ENCODE data around the gene CLDN5. TPM values are rescaled to one million over a fixed set of nuclear protein-coding genes. Genes with fewer than 3 reads are reported as not detected.

The CLDN5 gene
- total RNA-seq, 4 donors from 2014 or later, result 94.9 to 170 (median 117) TPM

DNA sequence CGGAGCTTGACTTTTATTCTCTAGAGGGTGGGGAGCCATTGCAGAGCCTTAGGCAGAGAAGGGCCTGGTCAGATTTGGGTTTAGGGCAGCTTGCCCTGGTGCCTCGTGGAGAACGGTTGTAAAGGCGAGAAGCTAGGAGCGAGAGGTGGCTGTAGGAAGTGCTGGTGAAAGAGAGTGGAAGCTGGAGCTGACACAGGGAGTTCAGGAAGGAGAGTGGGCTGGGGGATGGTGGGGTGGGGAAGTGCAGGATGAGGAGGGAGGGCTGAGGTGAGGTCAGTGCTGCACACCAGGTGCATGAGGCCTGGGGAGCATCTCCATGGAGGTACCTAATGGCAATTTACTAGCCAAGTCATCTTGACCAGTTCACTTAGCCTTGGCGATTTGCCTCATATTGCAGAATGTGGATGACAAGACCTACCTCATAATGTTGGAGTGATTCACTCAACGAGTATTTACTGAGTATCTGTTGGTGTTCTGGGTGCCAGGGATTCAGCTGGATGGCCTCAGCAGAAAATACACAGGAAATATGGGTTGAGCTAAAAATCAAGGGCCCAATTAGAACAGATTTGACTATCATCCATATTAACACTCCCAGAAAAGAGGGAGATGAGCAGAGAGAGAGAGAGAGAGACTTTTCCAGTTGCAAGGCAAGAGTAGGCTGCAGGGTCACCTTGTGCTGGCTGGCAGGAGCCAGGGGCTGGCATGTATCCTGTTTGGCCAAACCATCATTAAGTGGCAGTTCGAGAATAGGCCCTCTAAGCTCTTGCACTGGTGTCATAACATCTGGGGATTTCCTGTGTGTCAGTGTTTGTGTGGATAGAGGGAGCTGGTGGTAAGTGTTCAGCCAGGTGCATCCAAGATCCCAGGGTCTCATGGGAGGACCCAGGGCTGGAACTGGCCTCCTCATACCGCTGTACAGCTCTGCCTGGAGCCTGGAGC lies 44.4 kb upstream of the CLDN5 start:
- DNase-seq (ENCODE audit: low spot score in 2 of 2), result no peak
- H3K4me3 ChIP-seq (ENCODE audit: low read depth, poor library complexity, severe bottlenecking), result no peak overlapping the region
- WGBS, 2 donors, result 71 to 72% methylated on average over 9 of the region's 9 CpGs
- no peak for TF ChIP-seq POLR2A (IDR thresholded peaks at IDR 0.05)
- TF ChIP-seq, protein P1, sequence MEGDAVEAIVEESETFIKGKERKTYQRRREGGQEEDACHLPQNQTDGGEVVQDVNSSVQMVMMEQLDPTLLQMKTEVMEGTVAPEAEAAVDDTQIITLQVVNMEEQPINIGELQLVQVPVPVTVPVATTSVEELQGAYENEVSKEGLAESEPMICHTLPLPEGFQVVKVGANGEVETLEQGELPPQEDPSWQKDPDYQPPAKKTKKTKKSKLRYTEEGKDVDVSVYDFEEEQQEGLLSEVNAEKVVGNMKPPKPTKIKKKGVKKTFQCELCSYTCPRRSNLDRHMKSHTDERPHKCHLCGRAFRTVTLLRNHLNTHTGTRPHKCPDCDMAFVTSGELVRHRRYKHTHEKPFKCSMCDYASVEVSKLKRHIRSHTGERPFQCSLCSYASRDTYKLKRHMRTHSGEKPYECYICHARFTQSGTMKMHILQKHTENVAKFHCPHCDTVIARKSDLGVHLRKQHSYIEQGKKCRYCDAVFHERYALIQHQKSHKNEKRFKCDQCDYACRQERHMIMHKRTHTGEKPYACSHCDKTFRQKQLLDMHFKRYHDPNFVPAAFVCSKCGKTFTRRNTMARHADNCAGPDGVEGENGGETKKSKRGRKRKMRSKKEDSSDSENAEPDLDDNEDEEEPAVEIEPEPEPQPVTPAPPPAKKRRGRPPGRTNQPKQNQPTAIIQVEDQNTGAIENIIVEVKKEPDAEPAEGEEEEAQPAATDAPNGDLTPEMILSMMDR (IDR thresholded peaks at IDR 0.05), result no peak
- intact Hi-C loops (cut with DNase I; ENCODE audit: low total_unique reads), result no loop called here

DNA sequence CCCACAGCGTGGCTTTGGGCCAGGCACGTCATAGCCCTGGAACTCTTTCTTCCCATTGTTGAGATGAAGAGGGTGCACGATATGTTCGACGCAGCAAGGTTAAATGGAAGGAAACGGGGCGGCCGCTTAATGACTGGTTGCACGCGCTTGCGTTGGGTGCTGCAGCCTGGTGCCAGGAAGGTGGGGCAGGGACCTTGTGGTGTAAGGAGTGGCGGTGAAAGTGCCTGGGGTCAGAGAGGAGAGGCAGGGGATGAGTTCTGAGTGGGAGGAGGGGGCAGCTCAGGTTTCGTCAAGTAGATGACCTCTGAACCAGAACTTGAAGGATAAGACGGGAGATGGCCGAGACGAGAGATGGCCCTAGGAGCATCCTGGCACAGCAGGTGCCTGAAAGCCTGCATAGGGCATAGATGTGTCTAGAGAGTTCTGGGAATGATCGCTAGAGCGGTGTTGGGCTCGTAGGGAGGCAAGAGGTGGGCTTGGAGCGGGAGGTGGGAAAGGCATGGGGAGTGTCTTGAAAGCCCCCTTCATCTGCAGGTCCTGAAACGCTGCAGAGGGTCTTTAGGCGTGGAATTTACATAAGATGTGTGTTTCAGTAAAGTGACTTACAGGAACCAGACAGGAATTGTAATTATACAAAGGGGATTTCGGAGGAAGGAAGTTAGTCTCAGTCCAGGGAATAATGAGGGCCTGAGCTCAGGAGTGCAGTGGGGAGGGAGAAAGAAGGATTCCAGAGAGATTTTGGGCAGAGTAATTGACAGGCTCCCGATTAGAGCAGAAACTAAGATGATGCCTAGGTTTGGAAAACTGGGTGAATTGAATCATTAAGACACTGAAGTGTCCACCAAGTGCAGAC lies 43.2 kb upstream of the CLDN5 start:
- no peak for TF ChIP-seq POLR2A (IDR thresholded peaks at IDR 0.05)
- TF ChIP-seq, protein P1 (IDR thresholded peaks at IDR 0.05), result no peak
- DNase-seq (ENCODE audit: low spot score in 2 of 2), result peak in 1 of 2 donors; percentile 84
- intact Hi-C loops (cut with DNase I; ENCODE audit: low total_unique reads), result no loop called here
- H3K4me3 ChIP-seq (ENCODE audit: low read depth, poor library complexity, severe bottlenecking), result no peak overlapping the region
- 79 to 81% methylated on average over 24 of the region's 24 CpGs for WGBS, 2 donors

DNA sequence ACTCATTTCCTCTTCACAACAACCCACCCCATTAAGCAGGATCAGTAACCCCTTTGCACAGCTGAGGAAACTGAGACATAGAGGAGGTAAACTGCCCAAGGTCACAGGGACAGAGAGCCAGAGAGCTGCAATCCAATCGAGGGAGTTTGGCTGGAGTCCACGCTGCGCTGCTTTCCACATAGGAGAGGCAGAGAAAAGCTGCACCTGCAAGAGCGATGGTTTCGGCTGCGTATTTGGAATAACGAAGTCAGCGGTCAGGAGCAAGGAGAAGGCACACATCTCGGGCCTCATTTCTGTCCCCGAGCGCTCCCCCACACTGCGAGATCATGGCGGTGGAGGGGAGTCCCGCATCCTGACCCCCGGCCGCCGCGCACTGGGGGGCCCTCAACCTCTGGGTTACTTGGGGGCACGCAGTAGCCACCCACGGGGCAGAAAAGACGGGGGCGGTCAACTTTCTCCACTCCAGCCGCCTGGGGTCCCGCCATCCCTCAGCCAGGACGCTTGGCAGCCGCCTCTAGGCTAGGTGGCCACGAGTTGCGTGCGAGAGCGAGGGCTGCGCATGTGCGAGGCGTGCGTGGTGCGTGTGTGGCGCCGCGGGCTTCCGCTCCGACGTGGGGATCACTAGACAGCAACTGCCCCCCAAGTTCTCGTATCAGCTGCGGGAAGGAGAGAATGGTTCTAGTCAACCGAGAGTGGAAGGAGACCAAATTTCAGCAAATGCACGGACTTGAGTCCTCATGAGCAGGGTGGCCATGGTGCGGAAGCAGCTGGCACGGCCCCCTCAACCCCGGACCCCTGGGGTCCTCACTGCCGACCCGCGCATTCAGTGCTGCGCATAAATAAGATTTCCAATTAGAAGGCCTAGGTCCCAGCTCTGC lies 42.3 kb upstream of the CLDN5 start:
- intact Hi-C loops (cut with DNase I; ENCODE audit: low total_unique reads), result no loop called here
- DNase-seq (ENCODE audit: low spot score in 2 of 2), result peak in 1 of 2 donors; percentile 84
- H3K4me3 ChIP-seq (ENCODE audit: low read depth, poor library complexity, severe bottlenecking), result no peak overlapping the region
- TF ChIP-seq, protein P1 (IDR thresholded peaks at IDR 0.05), result no peak
- TF ChIP-seq POLR2A (IDR thresholded peaks at IDR 0.05), result no peak
- 89% methylated on average over 49 to 52 of the region's 52 CpGs for WGBS, 2 donors

DNA sequence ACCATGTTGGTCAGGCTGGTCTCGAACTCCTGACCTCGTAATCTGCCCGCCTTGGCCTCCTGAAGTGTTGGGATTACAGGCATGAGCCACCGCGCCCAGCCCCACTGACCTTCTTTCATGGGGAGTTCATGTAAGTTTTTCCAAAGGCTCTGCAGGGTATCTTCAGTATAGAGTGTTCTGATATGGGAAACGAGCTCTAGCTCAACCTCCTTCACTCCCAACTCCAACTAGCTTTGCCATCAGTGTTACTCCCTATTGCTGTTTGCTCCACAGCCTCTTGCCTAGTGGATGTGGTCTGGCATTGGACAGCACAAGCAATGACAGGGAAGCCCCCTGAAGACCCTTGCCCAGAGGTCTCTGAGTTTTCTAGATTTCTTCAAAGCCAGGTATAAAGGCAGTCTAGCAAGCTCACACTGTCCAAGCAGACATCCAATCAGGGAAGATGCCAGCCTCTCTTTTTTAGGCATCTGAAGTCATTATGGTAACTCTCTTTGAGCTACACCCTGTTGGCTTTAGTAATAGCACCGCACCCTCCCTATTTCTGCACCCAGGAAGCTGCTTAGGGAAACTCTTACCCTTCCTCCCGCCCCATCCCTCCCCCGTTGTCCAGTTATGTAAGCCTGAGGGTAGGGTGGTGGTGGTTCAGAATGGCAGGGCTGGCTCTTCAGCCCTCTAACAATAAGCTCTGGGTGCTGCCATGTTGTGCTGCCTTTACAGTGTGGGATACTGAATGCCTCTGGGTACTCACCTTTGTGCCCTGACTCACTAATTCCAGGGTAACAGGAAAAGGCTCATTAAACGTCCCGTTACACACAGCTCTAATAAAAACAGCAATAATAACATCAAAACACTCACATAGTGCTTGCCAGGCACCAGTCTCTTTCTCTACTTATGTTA lies 41.4 kb upstream of the CLDN5 start:
- 66 to 70% methylated on average over 11 of the region's 11 CpGs for WGBS, 2 donors
- intact Hi-C loops (cut with DNase I; ENCODE audit: low total_unique reads), result no loop called here
- DNase-seq (ENCODE audit: low spot score in 2 of 2), result peak in 1 of 2 donors; percentile 79
- H3K4me3 ChIP-seq (ENCODE audit: low read depth, poor library complexity, severe bottlenecking), result no peak overlapping the region
- TF ChIP-seq POLR2A (IDR thresholded peaks at IDR 0.05), result no peak
- TF ChIP-seq, protein P1 (IDR thresholded peaks at IDR 0.05), result no peak
